Neural progenitor cell (in vitro differentiated cells): ENCODE measurements around the gene TAC4.
"Not testable (repeated sequence)": the region's sequence is repeated elsewhere in the genome, so short reads cannot be mapped to it uniquely, and the experiment has no call there.

Source experiments
- EZH2 ChIP-seq: fragments of 200-600 bp; sonication (generic); IDR thresholded peaks from 2 replicates; pipeline ENCODE4 v1.6.1; 2017; ENCODE audit warnings: antibody characterized with exemption, mild to moderate bottlenecking, moderate library complexity
- TF ChIP-seq, protein P1 (sequence below): fragments of 200-600 bp; sonication (generic); IDR thresholded peaks from 2 replicates; pipeline ENCODE4 v1.5.1; 2017; ENCODE audit warnings: antibody characterized with exemption, mild to moderate bottlenecking

DNA sequence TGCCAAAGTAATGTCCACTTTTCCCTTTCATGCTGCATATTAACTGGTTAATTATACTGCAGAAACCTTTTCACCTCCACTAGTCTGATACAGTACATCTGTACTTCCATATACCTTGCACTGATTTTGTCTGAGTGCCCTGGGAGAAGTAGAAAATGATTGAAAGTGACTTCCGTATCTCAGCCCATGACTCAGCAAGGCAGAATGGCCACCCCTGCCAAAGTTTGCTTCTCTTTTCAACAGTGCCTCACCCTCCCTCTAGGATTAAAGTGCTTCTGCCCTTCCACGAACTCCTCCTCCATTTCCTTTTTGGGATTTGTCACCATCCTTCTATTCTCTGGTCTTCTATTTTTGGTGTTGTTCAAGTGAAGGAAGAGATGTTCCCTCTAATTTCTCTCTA lies 19.5 kb downstream of the TAC4 start:
- TF ChIP-seq, protein P1, sequence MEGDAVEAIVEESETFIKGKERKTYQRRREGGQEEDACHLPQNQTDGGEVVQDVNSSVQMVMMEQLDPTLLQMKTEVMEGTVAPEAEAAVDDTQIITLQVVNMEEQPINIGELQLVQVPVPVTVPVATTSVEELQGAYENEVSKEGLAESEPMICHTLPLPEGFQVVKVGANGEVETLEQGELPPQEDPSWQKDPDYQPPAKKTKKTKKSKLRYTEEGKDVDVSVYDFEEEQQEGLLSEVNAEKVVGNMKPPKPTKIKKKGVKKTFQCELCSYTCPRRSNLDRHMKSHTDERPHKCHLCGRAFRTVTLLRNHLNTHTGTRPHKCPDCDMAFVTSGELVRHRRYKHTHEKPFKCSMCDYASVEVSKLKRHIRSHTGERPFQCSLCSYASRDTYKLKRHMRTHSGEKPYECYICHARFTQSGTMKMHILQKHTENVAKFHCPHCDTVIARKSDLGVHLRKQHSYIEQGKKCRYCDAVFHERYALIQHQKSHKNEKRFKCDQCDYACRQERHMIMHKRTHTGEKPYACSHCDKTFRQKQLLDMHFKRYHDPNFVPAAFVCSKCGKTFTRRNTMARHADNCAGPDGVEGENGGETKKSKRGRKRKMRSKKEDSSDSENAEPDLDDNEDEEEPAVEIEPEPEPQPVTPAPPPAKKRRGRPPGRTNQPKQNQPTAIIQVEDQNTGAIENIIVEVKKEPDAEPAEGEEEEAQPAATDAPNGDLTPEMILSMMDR, result not testable (repeated sequence)
- TF ChIP-seq EZH2, result not testable (repeated sequence)
